ENCODE results near the gene LTC4S. TPM values are rescaled to one million over a fixed set of nuclear protein-coding genes. Genes with fewer than 3 reads are reported as not detected.
"Not testable (repeated sequence)": the region's sequence is repeated elsewhere in the genome, so short reads cannot be mapped to it uniquely, and the experiment has no call there.

LTC4S gene, protein sequence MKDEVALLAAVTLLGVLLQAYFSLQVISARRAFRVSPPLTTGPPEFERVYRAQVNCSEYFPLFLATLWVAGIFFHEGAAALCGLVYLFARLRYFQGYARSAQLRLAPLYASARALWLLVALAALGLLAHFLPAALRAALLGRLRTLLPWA
- not detected in 2 replicates for total RNA-seq (2014; rRNA removed; shearing (Covaris generic))
- polyA plus RNA-seq (2015; cell fraction: cytosol; rRNA removed) = not detected in 2 replicates
- not detected in 2 replicates for polyA plus RNA-seq (2015; cell fraction: nucleus; rRNA removed)

- in situ Hi-C loops (cut with HindIII; ENCODE audit: low pct_unique_long_range_greater_than_20kb, low sequenced_read_pairs) = no loop called here
- DNase-seq (ENCODE audit: low read depth, low spot score) = no peak
These were observed at the start of gene LTC4S for GRCh38 chr5:179793468-179794139. Gene LTC4S (plus strand): TSS chr5:179793986. CDS start chr5:179794081, 95 bp downstream.

DNA sequence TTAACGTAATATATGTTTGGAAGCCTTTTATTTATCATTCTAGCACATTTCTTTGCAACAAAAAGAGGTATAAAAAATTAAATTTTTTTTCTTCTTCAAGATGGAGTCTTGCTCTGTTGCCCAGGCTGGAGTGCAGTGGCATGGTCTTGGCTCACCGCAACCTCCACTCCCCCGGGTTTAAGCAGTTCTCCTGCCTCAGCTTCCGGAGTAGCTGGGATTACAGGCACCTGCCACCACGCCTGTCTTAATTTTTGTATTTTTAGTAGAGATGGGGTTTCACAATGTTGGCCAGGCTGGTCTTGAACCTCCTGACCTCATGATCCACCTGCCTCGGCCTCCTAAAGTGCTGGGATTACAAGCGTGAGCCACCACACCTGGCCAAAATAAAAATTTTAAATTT, 49.7 kb upstream of the LTC4S start:
- DNase-seq (ENCODE audit: low read depth, low spot score); in situ Hi-C loops (cut with HindIII; ENCODE audit: low pct_unique_long_range_greater_than_20kb, low sequenced_read_pairs): not testable (repeated sequence)

GRCh38 chr5:179746872-179747271, 46.9 kb upstream of the LTC4S start:
- DNase-seq (ENCODE audit: low read depth, low spot score) = no peak
- in situ Hi-C loops (cut with HindIII; ENCODE audit: low pct_unique_long_range_greater_than_20kb, low sequenced_read_pairs) = no loop called here

DNA sequence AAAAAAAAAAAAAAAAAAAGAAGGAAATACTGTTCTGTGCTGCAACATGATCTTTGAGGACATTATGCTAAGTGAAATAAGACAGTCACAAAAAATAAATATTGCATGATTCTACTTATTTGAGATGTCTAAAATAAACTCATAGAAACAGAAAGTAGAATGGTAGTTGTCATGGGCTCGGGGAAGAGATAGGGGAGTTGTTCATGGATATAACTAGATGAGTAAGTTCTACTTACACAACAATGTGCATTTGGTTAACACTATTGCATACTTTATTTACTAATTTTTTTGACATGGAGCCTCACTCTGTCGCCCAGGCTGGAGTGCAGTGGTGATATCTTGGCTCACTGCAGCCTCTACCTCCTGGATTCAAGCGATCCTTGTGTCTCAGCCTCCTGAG, 46.0 kb upstream of the LTC4S start:
- in situ Hi-C loops (cut with HindIII; ENCODE audit: low pct_unique_long_range_greater_than_20kb, low sequenced_read_pairs) = no loop called here
- DNase-seq (ENCODE audit: low read depth, low spot score) = no peak

DNA sequence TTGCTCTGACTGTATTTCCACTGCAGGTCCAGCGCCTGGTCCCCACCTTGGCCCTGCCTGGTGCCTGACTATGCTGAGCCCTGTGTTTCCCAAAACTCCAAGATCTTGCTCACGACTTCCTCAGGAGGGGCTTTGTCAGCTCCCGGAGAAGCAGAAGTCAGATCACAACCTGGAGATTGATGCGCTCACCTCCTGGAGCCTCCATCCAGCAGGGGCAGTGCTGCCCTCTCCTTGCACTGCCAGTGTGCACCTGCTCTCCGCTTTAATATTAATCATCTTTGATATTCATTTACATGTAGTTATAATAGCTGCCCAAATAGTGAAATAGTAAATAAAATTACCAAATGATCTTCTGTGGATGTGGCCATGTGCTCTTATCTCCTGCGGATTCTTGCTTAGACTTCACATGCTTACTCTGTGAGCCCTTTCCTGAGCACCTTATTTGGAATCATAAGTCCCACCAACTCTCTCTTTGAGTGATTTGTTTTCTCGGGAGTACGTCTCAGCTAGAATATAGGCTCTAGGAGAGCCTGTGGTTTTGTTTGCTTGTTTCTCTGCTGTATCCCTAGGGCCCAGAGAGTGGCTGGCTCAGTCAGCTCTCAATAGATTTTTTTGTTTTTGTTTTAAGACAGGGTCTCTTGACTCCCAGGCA, 43.8 kb upstream of the LTC4S start:
- no peak for DNase-seq (ENCODE audit: low read depth, low spot score)
- in situ Hi-C loops (cut with HindIII; ENCODE audit: low pct_unique_long_range_greater_than_20kb, low sequenced_read_pairs) = no loop called here

DNA sequence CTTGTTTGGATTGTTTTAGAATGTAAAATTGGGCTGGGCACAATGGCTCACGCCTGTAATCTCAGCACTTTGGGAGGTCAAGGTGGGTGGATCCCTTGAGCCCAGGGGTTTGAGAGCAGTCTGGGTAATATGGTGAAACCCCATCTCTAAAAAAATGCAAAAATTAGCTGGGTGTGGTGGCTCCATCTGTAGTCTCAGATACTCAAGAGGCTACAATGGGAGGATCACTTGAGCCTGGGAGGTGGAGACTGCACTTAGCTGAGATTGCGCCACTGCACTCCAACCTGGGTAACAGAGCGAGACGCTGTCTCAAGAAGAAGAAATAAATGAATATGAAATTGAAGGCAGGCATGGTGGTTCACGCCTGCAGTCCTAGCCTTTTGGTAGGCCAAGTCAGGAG, 39.8 kb upstream of the LTC4S start:
- in situ Hi-C loops (cut with HindIII; ENCODE audit: low pct_unique_long_range_greater_than_20kb, low sequenced_read_pairs) = no loop called here

GRCh38 chr5:179755022-179755421, 38.8 kb upstream of the LTC4S start:
- in situ Hi-C loops (cut with HindIII; ENCODE audit: low pct_unique_long_range_greater_than_20kb, low sequenced_read_pairs) = no loop called here
- no peak for DNase-seq (ENCODE audit: low read depth, low spot score)

More for the DNA sequence above, 39.8 kb upstream of the LTC4S start:
- no peak for DNase-seq (ENCODE audit: low read depth, low spot score)

- no peak for DNase-seq (ENCODE audit: low read depth, low spot score)
- in situ Hi-C loops (cut with HindIII; ENCODE audit: low pct_unique_long_range_greater_than_20kb, low sequenced_read_pairs) = no loop called here
These were observed 34.8 kb upstream of the LTC4S start for GRCh38 chr5:179758955-179759354.

GRCh38 chr5:179759581-179760551, 33.9 kb upstream of the LTC4S start:
- no peak for DNase-seq (ENCODE audit: low read depth, low spot score)
- in situ Hi-C loops (cut with HindIII; ENCODE audit: low pct_unique_long_range_greater_than_20kb, low sequenced_read_pairs) = no loop called here

DNA sequence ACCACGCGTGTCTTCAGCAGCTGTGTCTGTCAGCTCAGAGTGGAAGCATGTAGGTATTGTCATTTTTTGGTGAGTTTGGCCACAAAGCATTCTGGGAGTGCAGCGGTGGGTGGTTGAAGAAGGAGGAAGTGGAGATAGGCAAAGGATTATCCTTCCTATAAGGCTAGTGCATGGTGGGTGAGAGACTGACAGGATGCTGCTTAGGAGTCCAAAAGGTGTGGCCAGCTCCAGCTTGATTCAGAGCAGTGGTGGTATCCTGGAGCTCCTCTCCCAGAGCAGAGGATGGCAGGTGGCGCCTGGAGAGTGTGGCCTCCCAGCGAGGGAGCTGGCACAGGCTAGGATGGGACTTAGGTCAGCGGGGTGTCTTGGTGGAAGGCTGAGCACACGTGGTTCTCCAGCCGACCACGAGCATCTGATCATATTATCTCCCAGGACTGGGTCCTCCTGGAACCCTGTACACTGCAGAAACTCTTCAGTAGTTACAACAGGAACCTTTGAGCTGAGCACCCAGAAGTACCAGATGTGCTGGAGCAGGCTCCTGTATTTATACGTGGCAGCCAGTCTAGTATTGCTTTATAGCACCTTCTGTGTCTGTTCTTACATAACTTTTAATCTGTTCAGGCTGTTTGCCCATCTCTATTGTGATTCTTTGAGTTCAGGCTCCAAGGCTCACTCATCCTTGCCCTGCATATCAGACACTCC, 31.6 kb upstream of the LTC4S start:
- DNase-seq (ENCODE audit: low read depth, low spot score) = no peak
- in situ Hi-C loops (cut with HindIII; ENCODE audit: low pct_unique_long_range_greater_than_20kb, low sequenced_read_pairs) = no loop called here

- no peak for DNase-seq (ENCODE audit: low read depth, low spot score)
- in situ Hi-C loops (cut with HindIII; ENCODE audit: low pct_unique_long_range_greater_than_20kb, low sequenced_read_pairs) = no loop called here
These were observed 31.0 kb upstream of the LTC4S start for GRCh38 chr5:179762781-179763176.

- in situ Hi-C loops (cut with HindIII; ENCODE audit: low pct_unique_long_range_greater_than_20kb, low sequenced_read_pairs) = no loop called here
- DNase-seq (ENCODE audit: low read depth, low spot score) = peak; percentile 69
These were observed 30.4 kb upstream of the LTC4S start for GRCh38 chr5:179763215-179763945.

DNA sequence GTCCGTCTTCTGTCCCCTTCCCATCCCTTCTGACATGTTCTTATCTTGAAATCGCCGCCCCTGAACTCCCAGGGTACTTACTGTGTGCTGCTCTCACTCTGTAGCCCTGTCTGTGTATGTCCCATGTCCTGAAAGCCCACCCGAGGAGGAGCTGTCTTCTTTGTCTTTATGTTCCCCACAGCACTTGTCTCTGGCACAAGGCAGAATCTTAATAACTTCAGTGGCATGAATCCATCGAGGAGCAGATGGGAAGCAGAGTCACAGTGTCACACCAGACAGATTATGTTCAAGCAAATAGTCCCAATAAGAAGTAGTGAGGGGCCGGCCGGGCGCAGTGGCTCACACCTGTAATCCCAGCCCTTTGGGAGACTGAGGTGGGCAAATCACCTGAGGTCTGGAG, 29.7 kb upstream of the LTC4S start:
- no peak for DNase-seq (ENCODE audit: low read depth, low spot score)
- in situ Hi-C loops (cut with HindIII; ENCODE audit: low pct_unique_long_range_greater_than_20kb, low sequenced_read_pairs) = no loop called here

GRCh38 chr5:179765400-179765799, 28.4 kb upstream of the LTC4S start:
- in situ Hi-C loops (cut with HindIII; ENCODE audit: low pct_unique_long_range_greater_than_20kb, low sequenced_read_pairs) = no loop called here
- no peak for DNase-seq (ENCODE audit: low read depth, low spot score)

GRCh38 chr5:179766021-179766725, 27.6 kb upstream of the LTC4S start:
- DNase-seq (ENCODE audit: low read depth, low spot score) = no peak
- in situ Hi-C loops (cut with HindIII; ENCODE audit: low pct_unique_long_range_greater_than_20kb, low sequenced_read_pairs) = no loop called here
